ENCODE data around the gene NCLN.
"Not testable (repeated sequence)": the region's sequence is repeated elsewhere in the genome, so short reads cannot be mapped to it uniquely, and the experiment has no call there.

Gene NCLN

DNA sequence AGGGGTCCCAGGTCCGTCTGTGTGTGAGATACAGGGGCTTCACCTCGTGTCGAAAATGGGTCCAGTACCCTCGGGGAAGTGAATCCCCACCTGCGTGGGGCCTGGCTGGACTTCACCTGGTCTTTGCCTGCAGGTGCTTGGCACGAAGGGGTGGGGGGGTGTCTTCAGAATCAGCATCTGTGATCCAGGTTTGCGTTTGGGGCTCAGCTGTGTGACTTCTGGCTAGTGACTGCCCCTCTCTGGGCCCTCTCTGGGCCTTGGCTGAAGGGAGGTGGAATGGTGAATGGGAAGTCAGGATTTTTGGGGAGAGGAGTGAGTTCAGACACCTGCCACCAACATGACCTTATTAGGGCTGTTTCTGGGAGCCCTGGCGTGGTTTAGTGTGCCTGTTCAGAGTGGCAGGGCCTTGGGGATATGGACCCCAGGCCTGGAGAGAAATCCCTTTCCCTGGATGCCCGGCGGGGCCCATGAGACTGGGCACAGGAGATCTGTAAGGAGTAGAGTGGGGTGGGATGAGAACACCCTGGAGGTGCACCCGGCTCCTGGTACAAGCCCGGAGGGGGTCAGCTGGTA lies 41.4 kb downstream of the NCLN start:
- Mint-ChIP-seq H3K9me3 (no peaks in the 10 kb centered on the region), H3K27me3 (peaks cover 49% of the 10 kb centered on the region), H3K4me1 (ENCODE audit: low read depth) (no peaks in the 10 kb centered on the region), H3K27ac (no peak overlapping the region), H3K36me3 (ENCODE audit: low read depth) (no peaks in the 10 kb centered on the region), H3K4me3 (no peak overlapping the region)
- intact Hi-C loops (cut with micrococcal nuclease) = no loop called here

DNA sequence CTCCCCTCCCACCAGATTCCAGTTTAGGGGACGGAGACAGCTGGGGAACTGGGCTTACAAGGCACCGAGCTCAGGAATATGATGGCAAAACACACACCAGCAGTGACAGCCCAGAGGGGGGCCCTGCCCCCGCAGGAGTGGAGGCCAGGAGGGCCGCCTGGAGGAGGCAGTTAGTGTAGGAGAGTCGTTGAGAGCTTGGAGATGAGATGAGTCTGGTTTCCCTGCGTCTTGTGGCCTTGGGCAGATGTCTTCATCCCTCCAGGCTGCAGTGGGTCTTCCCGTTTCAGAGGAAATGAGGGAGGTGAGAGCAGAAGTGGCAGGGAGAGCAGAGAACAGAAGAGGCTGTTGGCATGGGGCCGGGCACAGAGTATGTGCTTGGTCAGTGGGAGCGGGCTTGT lies 43.6 kb downstream of the NCLN start:
- H3K27ac Mint-ChIP-seq = no peak overlapping the region
- H3K27me3 Mint-ChIP-seq = peaks cover 45% of the 10 kb centered on the region
- intact Hi-C loops (cut with micrococcal nuclease) = no loop called here
- no peak overlapping the region for H3K4me3 Mint-ChIP-seq
- H3K9me3 Mint-ChIP-seq = no peaks in the 10 kb centered on the region
- H3K4me1 Mint-ChIP-seq (ENCODE audit: low read depth) = no peaks in the 10 kb centered on the region
- no peaks in the 10 kb centered on the region for H3K36me3 Mint-ChIP-seq (ENCODE audit: low read depth)

DNA sequence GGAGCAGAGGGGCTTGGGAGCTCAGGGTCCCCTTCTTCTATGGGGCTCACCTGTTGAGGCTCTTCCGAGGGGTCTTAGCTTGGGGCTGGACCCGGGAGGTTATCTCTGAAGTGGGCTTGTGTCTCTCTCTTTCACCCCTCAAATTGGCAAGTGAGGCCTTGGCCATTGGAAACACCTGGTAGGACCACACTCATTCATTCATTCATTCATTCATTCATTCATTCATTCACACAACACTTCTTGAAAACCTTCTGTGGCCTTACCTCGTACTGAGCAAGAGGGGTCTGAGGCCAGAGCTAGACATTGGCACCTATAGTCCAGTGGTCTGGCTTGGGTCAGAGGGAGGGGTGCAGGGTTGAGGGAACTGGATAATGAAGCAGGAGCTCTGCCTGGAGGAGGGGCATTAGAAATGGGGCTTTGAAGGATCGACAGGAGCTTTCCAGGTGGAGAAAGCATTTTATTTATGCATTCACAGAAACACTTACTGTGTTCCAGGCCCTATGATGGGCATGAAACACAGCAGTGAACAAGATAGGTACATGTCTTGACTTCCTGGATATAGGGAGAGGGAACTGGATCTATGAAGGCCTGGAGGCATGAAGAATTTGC lies 44.3 kb downstream of the NCLN start:
- intact Hi-C loops (cut with micrococcal nuclease) = no loop called here
- H3K27me3 Mint-ChIP-seq = peaks cover 46% of the 10 kb centered on the region
- H3K36me3 Mint-ChIP-seq (ENCODE audit: low read depth) = no peaks in the 10 kb centered on the region
- no peaks in the 10 kb centered on the region for H3K9me3 Mint-ChIP-seq
- H3K4me1 Mint-ChIP-seq (ENCODE audit: low read depth) = no peaks in the 10 kb centered on the region
- no peak overlapping the region for H3K27ac Mint-ChIP-seq
- H3K4me3 Mint-ChIP-seq = no peak overlapping the region

DNA sequence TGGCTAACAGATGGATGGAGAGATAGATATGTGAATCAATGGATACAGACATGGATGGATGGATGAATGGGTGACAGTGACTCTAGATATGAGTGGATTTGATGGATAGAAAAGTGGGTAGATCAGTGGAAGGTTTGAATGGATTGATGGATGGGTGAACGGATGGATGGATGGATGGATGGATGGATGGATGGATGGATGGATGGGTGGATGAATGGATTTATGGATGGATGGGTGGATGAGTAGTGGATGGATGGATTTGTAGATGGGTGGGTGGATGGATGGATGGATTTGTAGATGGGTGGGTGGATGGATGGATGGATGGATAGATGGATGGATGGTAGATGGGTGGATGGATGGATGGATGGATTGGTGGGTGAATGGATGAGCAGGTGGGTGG lies 45.6 kb downstream of the NCLN start:
- H3K27ac Mint-ChIP-seq = no peak overlapping the region
- peaks cover 37% of the 10 kb centered on the region for H3K27me3 Mint-ChIP-seq
- intact Hi-C loops (cut with micrococcal nuclease) = no loop called here
- no peak overlapping the region for H3K4me3 Mint-ChIP-seq
- H3K9me3 Mint-ChIP-seq = no peaks in the 10 kb centered on the region
- no peaks in the 10 kb centered on the region for H3K4me1 Mint-ChIP-seq (ENCODE audit: low read depth)
- H3K36me3 Mint-ChIP-seq (ENCODE audit: low read depth) = no peaks in the 10 kb centered on the region

DNA sequence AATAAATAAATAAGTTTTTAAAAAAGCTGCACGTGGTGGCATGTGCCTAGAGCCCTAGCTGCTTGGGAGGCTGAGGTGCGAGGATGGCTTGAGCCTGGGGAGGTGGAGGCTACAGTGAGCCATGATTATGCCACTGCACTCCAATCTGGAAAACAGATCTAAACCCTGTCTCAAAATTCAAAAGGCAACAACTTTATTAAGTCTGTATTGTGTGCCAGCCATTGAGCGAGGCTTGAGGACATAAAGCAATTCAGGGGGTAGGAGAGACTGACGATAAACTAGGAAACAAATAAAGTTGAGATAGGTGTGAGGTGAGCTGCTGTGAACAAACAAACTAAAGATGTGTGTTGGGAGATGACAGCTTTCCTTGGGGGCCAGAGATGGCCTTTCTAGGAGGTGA lies 47.4 kb downstream of the NCLN start:
- Mint-ChIP-seq H3K9me3 (no peaks in the 10 kb centered on the region), H3K36me3 (ENCODE audit: low read depth) (no peaks in the 10 kb centered on the region), H3K27me3 (peaks cover 19% of the 10 kb centered on the region), H3K4me1 (ENCODE audit: low read depth) (no peaks in the 10 kb centered on the region), H3K27ac (no peak overlapping the region), H3K4me3 (no peak overlapping the region)
- intact Hi-C loops (cut with micrococcal nuclease) = no loop called here

DNA sequence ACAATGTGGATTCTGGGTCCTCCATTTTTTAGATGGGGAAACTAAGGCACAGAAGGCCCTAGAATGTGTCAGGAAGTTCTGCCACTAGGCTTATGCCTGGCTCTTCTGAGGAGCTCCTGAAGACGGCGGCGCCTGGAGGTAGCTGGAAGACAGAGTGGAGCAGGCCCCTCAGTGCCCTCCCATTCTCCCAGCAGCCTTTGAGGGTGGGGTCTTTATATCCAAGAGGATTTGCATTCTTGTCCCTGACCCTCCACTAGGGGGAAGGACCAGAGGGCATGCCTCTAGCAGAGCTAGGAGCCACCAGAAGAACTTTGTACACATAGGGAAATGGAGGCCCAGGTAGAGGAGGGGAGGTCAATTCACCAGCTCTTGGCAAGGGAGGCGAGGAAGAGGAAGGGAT lies 48.1 kb downstream of the NCLN start:
- Mint-ChIP-seq H3K27ac (no peak overlapping the region), H3K36me3 (ENCODE audit: low read depth) (no peaks in the 10 kb centered on the region), H3K4me1 (ENCODE audit: low read depth) (no peaks in the 10 kb centered on the region), H3K9me3 (no peaks in the 10 kb centered on the region), H3K4me3 (no peak overlapping the region), H3K27me3 (peaks cover 17% of the 10 kb centered on the region)
- intact Hi-C loops (cut with micrococcal nuclease) = no loop called here

DNA sequence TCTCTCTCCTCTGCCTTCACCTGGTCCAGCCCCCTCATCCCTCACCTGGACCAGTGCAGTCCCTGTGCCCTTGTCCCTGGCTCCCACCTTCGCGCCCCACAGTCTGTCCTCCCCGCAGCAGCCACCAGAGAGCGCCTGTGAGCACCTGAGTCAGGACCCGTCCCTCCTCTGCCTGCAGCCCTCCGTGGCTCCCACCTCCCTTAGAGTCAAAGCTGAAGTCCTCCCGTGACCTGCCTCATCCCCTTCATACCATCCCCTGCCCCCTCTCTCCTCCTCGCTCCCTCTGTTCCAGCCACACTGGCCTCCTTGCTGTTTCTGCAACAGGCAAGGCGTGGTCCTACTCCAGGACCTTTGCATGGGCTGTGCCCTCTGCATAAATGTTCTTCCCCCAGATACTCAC lies 49.1 kb downstream of the NCLN start:
- no peak overlapping the region for H3K27ac Mint-ChIP-seq
- peaks cover 20% of the 10 kb centered on the region for H3K27me3 Mint-ChIP-seq

DNA sequence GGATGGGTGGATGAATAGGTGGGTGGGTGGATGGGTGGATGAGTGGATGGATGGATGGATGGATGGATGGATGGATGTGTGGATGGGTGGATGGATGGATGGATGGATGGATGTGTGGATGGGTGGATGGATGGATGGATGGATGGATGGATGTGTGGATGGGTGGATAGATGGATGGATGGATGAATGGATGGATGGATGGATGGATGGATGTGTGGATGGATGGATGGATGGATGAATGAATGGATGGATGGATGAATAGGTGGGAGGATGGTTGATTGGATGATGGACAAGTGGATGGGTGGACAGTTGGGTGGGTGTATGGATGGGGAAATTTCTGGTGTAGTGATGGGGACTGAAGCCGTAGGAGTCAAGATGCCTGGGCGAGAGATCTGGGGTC lies 49.9 kb downstream of the NCLN start:
- H3K27ac Mint-ChIP-seq; intact Hi-C loops (cut with micrococcal nuclease); H3K4me3 Mint-ChIP-seq; H3K9me3 Mint-ChIP-seq; H3K4me1 Mint-ChIP-seq (ENCODE audit: low read depth); H3K36me3 Mint-ChIP-seq (ENCODE audit: low read depth): not testable (repeated sequence)
- H3K27me3 Mint-ChIP-seq = peaks cover 20% of the 10 kb centered on the region

More for the DNA sequence above, 49.1 kb downstream of the NCLN start:
- Mint-ChIP-seq H3K36me3 (ENCODE audit: low read depth) (no peaks in the 10 kb centered on the region), H3K4me1 (ENCODE audit: low read depth) (no peaks in the 10 kb centered on the region), H3K4me3 (no peak overlapping the region), H3K9me3 (no peaks in the 10 kb centered on the region)
- intact Hi-C loops (cut with micrococcal nuclease) = no loop called here

DNA sequence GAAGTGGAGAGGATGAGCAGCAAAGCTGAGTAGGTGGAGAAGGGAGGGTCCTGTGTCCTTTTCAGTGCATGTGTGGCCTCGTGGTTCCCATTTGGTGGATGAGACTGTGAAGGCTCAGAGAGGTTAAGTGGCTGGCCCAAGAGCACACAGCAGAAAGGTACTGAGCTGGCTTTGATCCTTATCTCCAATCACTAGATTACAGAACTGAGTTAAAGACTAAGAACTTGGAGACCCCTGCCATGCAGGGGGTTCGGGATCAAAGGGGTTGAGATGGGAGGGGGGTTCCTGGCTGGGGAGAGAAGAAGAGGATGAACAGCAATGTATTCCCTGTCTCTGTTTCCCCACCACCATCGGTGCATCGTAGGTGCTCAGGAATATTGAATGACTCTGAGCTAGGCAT lies 50.5 kb downstream of the NCLN start:
- Mint-ChIP-seq H3K9me3 (no peaks in the 10 kb centered on the region), H3K4me3 (no peak overlapping the region), H3K36me3 (ENCODE audit: low read depth) (no peaks in the 10 kb centered on the region), H3K27ac (no peak overlapping the region), H3K27me3 (peaks cover 20% of the 10 kb centered on the region), H3K4me1 (ENCODE audit: low read depth) (no peaks in the 10 kb centered on the region)
- intact Hi-C loops (cut with micrococcal nuclease) = no loop called here

DNA sequence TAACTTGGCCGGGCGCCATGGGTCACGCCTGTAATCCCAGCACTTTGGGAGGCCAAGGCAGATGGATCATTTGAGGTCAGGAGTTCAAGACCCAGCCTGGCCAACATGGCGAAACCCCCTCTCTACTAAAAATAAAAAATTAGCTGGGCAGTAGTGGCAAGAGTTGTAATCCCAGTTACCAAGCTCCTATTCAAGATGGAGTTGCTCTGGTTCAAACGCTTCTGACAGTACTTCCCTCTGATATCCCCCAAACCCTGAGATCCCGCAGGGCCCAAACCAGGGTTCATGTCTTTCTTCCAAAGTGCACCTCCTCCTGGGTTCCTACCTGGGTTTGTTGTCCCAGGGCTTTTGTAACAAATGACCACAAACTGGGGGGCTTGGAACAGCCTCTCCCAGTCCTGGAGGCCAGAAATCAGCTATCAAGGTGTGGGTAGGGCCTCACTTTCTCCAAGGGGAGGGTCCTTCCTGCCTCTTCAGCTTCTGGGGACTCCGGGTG lies 52.4 kb downstream of the NCLN start:
- H3K4me1 Mint-ChIP-seq (ENCODE audit: low read depth) = no peaks in the 10 kb centered on the region
- H3K36me3 Mint-ChIP-seq (ENCODE audit: low read depth) = no peaks in the 10 kb centered on the region
- H3K27ac Mint-ChIP-seq = no peak overlapping the region
- no peaks in the 10 kb centered on the region for H3K9me3 Mint-ChIP-seq
- no peak overlapping the region for H3K4me3 Mint-ChIP-seq
- H3K27me3 Mint-ChIP-seq = peaks cover 18% of the 10 kb centered on the region
- intact Hi-C loops (cut with micrococcal nuclease) = no loop called here

DNA sequence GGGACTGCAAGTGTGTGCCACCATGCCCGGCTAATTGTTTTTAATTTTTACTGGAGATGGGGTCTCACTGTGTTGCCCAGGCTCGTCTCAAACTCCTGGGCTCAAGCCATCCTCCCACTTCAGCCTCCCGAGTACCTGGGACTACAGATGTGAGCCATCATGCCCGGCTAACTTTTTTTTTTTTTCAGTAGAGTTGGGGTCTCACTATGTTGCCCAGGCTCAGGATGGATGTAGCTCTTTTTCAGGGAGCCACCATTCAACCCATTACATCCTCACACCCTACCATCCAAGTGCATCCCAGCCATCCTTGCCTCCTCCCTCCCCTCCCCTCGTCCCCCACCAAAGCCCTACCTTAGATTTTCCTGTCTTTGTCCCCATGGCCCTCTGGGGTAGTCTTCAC lies 53.6 kb downstream of the NCLN start:
- intact Hi-C loops (cut with micrococcal nuclease) = no loop called here
- no peaks in the 10 kb centered on the region for H3K36me3 Mint-ChIP-seq (ENCODE audit: low read depth)
- no peak overlapping the region for H3K27ac Mint-ChIP-seq
- H3K9me3 Mint-ChIP-seq = no peaks in the 10 kb centered on the region
- H3K4me1 Mint-ChIP-seq (ENCODE audit: low read depth) = no peaks in the 10 kb centered on the region
- peaks cover 11% of the 10 kb centered on the region for H3K27me3 Mint-ChIP-seq
- no peak overlapping the region for H3K4me3 Mint-ChIP-seq

DNA sequence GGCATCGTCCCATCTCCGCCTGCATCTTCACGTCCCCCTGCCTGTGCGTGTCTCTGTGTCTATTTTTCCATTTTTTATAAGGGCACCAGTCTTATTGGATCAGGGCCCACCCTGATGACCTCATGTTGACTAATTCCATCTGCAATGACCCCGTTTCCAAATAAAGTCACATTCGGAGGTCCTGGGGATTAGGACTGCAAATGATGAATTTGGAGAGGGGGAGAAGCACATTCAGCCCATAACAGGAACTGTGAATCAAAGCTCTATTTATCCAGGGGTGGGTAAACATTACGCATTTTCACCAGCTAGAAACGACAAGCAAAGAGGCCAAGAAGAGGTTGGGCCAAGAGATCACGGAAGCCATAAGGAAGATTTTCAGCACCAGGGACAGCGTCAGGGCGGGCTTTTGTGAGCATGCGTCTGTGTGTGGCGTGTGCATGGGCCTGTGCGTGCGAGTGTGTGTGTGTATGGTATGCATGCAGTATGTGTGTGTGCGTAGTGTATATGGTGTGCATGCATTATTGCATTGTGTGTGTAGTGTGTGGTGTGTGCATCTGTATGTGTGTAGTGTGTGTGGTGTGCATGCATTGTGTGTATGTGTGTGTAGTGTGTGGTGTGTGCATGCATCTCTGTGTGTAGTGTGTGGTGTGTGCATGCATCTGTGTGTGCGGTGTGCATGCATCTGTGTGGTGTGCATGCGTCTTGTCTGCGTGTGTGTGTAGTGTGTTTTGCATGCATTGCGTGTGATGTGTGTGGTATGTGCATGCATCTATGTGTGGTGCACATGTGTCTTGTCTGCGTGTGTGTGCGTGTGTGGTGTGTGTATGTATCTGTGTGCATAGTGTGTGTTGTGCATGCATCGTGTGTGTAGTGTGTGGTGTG lies 58.3 kb downstream of the NCLN start:
- Mint-ChIP-seq H3K4me1 (ENCODE audit: low read depth) (no peaks in the 10 kb centered on the region), H3K27ac (no peak overlapping the region), H3K36me3 (ENCODE audit: low read depth) (no peaks in the 10 kb centered on the region), H3K27me3 (peaks cover 5% of the 10 kb centered on the region), H3K4me3 (no peak overlapping the region), H3K9me3 (no peaks in the 10 kb centered on the region)
- intact Hi-C loops (cut with micrococcal nuclease) = no loop called here

DNA sequence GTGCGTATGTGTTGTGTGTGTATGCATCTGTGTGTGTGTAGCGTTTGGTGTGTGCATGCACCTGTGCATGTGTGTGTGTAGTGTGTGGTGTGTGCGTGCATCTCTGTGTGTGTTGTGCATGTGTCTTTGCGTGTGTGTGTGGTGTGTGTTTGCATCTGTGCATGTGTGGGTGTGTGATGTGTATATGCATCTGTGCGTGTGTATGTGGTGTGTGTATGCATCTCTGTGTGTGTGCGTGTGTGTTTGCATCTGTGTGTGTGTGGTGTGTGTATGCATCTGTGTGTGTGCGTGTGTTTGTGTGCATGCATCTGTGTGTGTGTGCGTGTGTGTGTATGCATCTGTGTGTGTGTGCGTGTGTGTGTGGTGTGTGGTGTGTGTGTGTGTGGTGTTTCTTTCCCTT lies 59.3 kb downstream of the NCLN start:
- no peaks in the 10 kb centered on the region for H3K36me3 Mint-ChIP-seq (ENCODE audit: low read depth)
- H3K9me3 Mint-ChIP-seq = no peaks in the 10 kb centered on the region
- no peaks in the 10 kb centered on the region for H3K4me1 Mint-ChIP-seq (ENCODE audit: low read depth)
- peaks cover 2% of the 10 kb centered on the region for H3K27me3 Mint-ChIP-seq
- H3K4me3 Mint-ChIP-seq = no peak overlapping the region
- intact Hi-C loops (cut with micrococcal nuclease) = no loop called here
- no peak overlapping the region for H3K27ac Mint-ChIP-seq

DNA sequence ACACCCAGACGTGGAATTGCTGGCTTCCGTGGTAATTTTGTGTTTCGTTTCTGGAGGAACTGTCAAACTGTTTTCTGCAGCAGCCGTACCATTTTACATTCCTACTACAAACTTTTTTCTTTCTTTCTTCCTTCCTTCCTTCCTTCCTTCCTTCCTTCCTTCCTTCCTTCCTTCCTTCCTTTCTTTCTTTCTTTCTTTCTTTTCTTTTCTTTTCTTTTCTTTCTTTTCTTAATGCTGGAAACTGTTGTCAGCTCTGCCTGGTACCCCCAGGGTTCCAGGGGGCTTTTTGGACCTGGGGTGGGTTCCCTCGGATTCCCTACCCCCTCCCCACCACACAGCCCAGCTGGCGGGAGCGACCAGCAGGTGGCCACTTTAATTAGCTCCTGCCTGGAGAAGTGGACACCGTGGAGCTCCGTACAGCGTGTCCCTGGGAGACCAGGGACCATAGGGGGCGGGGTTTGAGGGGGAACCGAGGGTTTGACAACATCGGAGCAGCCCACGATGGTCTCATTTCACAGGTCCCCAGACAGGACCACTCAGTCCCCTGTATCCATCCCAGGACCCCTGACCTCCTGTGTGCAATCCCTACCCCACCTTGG lies 63.1 kb downstream of the NCLN start:
- H3K27me3 Mint-ChIP-seq = peaks cover 6% of the 10 kb centered on the region
- no peaks in the 10 kb centered on the region for H3K4me1 Mint-ChIP-seq (ENCODE audit: low read depth)
- H3K36me3 Mint-ChIP-seq (ENCODE audit: low read depth) = no peaks in the 10 kb centered on the region
- peaks cover under 1% of the 10 kb centered on the region for H3K9me3 Mint-ChIP-seq
- no peak overlapping the region for H3K27ac Mint-ChIP-seq
- no peak overlapping the region for H3K4me3 Mint-ChIP-seq
- intact Hi-C loops (cut with micrococcal nuclease) = no loop called here
